GM12891 (cell line): ENCODE measurements around the gene WWC2.

ENCODE experiments used
- POLR2A ChIP-seq: IDR thresholded peaks from 2 replicates; pipeline ENCODE4 v1.6.1; 2011; ENCODE audit warnings: low read depth, low read length, control low read depth
- POLR2AphosphoS5 ChIP-seq: IDR thresholded peaks from 2 replicates; pipeline ENCODE4 v1.6.1; 2011; ENCODE audit warnings: low read depth, low read length, control low read depth
- POU2F2 ChIP-seq: IDR thresholded peaks from 2 replicates; pipeline ENCODE4 v1.6.1; 2011; ENCODE audit warnings: low read depth, mild to moderate bottlenecking, control low read depth, low read length, moderate library complexity
- SPI1 ChIP-seq: IDR thresholded peaks from 2 replicates; pipeline ENCODE4 v1.6.1; 2011; ENCODE audit warnings: low read depth, low read length, control low read depth
- TAF1 ChIP-seq: IDR thresholded peaks from 2 replicates; pipeline ENCODE4 v1.6.1; 2011; ENCODE audit warnings: low read depth, low read length, control low read depth

DNA sequence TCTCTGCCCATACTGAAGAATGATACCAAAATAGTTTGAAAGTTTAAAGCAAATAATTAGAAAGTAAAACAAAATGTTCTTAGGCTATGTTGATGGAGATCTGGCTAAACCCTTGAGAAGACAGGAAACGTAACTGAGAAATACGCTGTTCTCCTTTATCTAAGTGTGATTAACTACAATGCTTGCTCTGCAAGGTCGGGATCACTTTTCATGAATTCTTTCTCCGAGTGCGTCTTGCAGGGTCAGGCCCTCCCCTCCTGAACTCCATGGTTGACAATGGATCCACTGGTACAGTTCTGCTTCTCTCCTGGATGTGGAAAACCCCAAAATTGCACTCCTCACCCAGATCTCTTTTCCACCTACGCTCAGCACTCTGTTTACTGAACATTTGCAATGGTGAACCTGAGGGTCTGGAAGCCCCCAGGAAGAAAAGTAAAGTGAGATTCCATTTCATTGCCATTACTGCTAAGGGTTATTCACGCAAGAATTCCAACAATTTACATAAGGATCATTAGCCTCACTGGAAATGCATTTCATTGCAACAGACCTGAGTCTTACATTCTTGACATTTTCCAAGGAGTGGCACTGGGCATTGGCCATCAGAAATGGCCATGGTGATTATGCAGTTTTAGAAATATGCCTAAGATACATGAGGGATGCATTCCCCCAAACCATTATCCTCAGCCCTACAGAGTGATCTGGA is 24.6 kb upstream of the WWC2 start:
- no peak for TF ChIP-seq POLR2AphosphoS5
- no peak for TF ChIP-seq SPI1
- no peak for TF ChIP-seq POLR2A
- TF ChIP-seq TAF1, result no peak
- TF ChIP-seq POU2F2, result no peak
